ENCODE results near the gene TIMP1. TPM values are rescaled to one million over a fixed set of nuclear protein-coding genes. Genes with fewer than 3 reads are reported as not detected.
A peak's percentile ranks its signal among the peaks of the same experiment; 100 is the strongest.

Gene TIMP1
- total RNA-seq, 1 donor from 2014 or later = 29.1 TPM

DNA sequence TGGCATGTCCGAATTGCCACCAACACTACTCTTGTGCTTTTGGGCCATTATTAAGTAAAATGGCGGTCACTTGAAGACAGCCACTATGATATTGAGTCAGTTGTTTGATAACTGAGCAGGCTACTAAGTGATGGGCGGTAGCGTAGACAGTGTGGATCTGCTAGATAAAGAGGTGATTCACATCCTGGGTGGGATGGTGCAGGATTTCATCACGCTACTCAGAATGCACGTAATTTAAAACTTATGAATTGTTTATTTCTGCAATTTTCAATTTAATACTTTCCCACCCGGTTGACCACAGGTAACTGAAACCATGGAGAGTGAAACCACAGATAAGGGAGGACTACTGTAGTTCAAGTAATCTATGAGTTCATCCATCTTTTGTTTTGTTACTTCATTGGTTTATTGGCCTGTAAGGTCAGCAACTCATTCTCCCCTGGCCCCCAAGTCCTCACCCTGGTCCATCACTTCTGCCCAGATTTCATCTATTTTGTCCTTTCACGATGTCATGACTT, 18.4 kb upstream of the TIMP1 start:
- H3K27ac Mint-ChIP-seq = no peak overlapping the region
- no peaks in the 10 kb centered on the region for H3K27me3 Mint-ChIP-seq
- H3K4me1 Mint-ChIP-seq (ENCODE audit: low read depth) = peaks cover 9% of the 10 kb centered on the region
- H3K36me3 Mint-ChIP-seq (ENCODE audit: insufficient read depth) = peaks cover 8% of the 10 kb centered on the region
- no peak overlapping the region for H3K4me3 Mint-ChIP-seq (ENCODE audit: low read depth)
- no peak for TF ChIP-seq CTCF (IDR thresholded peaks at IDR 0.05; ENCODE audit: unreplicated experiment)
- no peak for DNase-seq (ENCODE audit: low spot score, unreplicated experiment)
- peaks cover 8% of the 10 kb centered on the region for H3K9me3 Mint-ChIP-seq (ENCODE audit: low read depth)

GRCh38 chrX:47564438-47565085, 17.7 kb upstream of the TIMP1 start:
- H3K27me3 Mint-ChIP-seq = no peaks in the 10 kb centered on the region
- peaks cover 12% of the 10 kb centered on the region for H3K36me3 Mint-ChIP-seq (ENCODE audit: insufficient read depth)
- no peak for TF ChIP-seq CTCF (IDR thresholded peaks at IDR 0.05; ENCODE audit: unreplicated experiment)
- DNase-seq (ENCODE audit: low spot score, unreplicated experiment) = no peak
- peaks cover 9% of the 10 kb centered on the region for H3K4me1 Mint-ChIP-seq (ENCODE audit: low read depth)
- peaks cover 8% of the 10 kb centered on the region for H3K9me3 Mint-ChIP-seq (ENCODE audit: low read depth)
- no peak overlapping the region for H3K27ac Mint-ChIP-seq
- no peak overlapping the region for H3K4me3 Mint-ChIP-seq (ENCODE audit: low read depth)

DNA sequence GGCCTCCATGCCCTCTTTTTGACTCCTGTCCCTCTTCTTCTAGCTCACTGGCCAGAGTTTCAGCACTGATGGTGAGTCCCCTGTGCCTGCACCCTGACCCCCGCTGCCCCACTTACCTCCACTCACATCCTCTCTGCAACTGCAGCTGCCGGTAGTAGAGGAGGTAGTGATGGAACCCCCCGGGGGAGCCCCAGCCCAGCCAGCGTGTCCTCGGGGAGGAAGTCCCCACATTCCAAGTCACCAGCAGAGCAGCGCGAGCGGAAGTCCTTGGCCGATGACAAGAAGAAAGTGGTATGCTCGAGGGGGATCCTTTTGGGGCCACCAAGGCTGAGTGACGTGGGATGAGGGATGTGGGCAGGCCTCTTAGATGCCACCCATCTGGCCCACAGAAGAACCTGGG, 15.4 kb upstream of the TIMP1 start:
- no peak overlapping the region for H3K4me3 Mint-ChIP-seq (ENCODE audit: low read depth)
- no peak overlapping the region for H3K27ac Mint-ChIP-seq
- TF ChIP-seq CTCF (IDR thresholded peaks at IDR 0.05; ENCODE audit: unreplicated experiment) = no peak
- peaks cover 9% of the 10 kb centered on the region for H3K9me3 Mint-ChIP-seq (ENCODE audit: low read depth)
- no peaks in the 10 kb centered on the region for H3K27me3 Mint-ChIP-seq
- H3K4me1 Mint-ChIP-seq (ENCODE audit: low read depth) = no peaks in the 10 kb centered on the region
- peaks cover 20% of the 10 kb centered on the region for H3K36me3 Mint-ChIP-seq (ENCODE audit: insufficient read depth)
- no peak for DNase-seq (ENCODE audit: low spot score, unreplicated experiment)

GRCh38 chrX:47568656-47569295, 13.5 kb upstream of the TIMP1 start:
- peaks cover 14% of the 10 kb centered on the region for H3K9me3 Mint-ChIP-seq (ENCODE audit: low read depth)
- peaks cover 6% of the 10 kb centered on the region for H3K4me1 Mint-ChIP-seq (ENCODE audit: low read depth)
- peak; percentile 30 for TF ChIP-seq CTCF (IDR thresholded peaks at IDR 0.05; ENCODE audit: unreplicated experiment)
- no peak overlapping the region for H3K4me3 Mint-ChIP-seq (ENCODE audit: low read depth)
- H3K27me3 Mint-ChIP-seq = no peaks in the 10 kb centered on the region
- no peak overlapping the region for H3K27ac Mint-ChIP-seq
- no peak for DNase-seq (ENCODE audit: low spot score, unreplicated experiment)
- peaks cover 24% of the 10 kb centered on the region for H3K36me3 Mint-ChIP-seq (ENCODE audit: insufficient read depth)

DNA sequence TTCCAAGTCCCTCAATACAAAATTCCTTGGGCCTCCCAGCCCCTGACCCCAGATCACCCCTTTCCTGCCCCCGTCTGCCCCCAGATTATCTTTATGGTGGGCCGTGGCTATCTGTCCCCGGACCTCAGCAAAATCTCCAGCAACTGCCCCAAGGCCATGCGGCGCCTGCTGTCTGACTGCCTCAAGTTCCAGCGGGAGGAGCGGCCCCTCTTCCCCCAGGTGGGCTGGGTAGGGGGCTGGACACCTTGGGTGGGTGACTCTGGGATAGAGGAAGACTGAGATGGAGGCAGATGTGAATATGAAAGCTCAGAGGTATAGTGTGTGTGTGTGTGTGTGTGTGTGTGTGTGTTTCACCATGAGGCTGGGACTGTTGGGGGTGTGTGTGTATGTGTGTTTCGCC, 11.4 kb upstream of the TIMP1 start:
- Mint-ChIP-seq H3K9me3 (ENCODE audit: low read depth) (peaks cover 14% of the 10 kb centered on the region), H3K4me1 (ENCODE audit: low read depth) (peaks cover 6% of the 10 kb centered on the region), H3K27ac (no peak overlapping the region), H3K36me3 (ENCODE audit: insufficient read depth) (peaks cover 22% of the 10 kb centered on the region), H3K27me3 (no peaks in the 10 kb centered on the region), H3K4me3 (ENCODE audit: low read depth) (no peak overlapping the region)
- no peak for DNase-seq (ENCODE audit: low spot score, unreplicated experiment)
- no peak for TF ChIP-seq CTCF (IDR thresholded peaks at IDR 0.05; ENCODE audit: unreplicated experiment)
